HG03521 (cell line): ENCODE results near the gene RHEBL1.

Experiments used
- ATAC-seq: cut with Tn5 transposase; IDR thresholded peaks from one replicate; pipeline ENCODE4 v1.9.1; 2021; ENCODE audit warnings: mild to moderate bottlenecking, moderate library complexity; ENCODE audit not compliant: unreplicated experiment

RHEBL1 gene

DNA sequence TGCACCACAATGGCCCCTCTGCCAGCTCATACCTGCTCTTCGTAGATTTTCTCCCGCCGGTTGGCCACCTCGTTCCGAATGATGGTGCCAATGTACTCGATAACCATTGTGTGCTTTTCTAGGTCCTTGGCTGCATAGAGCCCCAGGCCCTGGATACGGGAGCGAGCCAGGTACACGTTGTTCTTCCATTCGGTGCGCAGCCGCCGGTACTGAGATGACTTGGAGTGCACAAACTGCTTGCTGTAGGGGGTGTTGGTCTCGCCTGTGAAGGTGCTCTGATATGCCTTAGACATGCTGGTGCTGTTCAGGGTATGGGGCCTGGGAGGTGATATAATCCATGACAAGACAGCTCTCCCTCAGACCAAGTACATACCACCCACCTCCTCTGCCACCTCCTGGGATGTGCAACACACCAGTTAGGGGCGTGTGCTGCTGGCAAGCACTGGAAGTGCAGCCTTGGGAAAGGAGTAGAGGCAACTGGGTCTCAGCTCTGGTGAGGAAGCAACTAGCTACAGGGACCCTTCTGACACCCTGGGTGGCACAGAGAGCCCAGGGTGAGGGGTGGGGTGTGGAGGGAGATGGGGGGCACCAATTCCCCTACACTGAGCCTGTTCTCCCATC lies 47.1 kb downstream of the RHEBL1 start:
- ATAC-seq = no peak

DNA sequence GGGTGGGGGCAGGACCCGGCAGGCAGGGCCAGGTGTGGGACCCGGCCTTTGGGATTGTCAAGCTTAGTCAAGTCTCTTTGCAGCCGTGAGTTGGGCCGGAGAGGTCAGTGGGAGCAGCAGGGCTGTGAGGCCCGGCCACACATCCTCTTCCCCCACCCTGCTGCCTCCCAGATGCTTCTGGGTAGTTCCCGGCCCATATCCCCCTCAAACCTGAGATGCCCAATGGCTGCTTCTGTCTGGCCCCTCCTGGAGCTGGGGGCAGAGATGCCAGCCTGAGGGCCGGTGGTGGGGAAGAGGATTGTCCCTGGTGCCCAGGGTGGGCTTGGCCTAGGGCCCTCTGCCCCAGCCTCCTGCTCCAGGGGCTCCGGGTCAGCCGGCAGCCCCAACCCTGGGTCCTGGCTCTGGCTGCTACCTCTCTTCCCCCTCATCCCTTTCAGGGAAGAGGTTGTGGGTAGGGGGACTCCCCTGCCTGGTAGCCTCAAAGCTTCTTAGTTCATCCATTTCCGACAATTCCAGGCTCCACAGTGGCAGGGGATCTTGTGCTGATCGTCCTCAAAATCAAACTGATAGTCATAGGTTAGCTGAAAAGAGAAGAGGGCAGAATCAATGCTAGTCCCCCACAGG lies 48.4 kb downstream of the RHEBL1 start:
- ATAC-seq = no peak

DNA sequence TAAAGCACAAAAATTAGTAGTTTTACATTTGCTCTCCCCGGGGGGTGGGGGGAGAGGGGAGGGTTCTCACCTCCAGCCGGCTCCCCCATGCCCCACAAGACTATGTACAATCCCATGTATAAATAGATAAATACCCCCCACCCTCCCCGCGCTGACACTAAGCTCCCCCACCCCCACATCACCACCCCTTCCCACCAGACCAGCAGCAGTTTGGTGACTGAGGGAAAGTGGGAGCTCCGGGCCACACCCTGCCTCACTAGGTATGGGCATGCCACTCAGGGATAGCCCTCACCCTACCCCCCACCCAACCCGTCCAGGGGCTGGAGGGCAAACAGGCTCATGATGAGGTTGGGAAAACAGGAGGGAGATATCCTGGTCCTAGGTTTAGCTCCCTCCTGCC lies 49.3 kb downstream of the RHEBL1 start:
- no peak for ATAC-seq

DNA sequence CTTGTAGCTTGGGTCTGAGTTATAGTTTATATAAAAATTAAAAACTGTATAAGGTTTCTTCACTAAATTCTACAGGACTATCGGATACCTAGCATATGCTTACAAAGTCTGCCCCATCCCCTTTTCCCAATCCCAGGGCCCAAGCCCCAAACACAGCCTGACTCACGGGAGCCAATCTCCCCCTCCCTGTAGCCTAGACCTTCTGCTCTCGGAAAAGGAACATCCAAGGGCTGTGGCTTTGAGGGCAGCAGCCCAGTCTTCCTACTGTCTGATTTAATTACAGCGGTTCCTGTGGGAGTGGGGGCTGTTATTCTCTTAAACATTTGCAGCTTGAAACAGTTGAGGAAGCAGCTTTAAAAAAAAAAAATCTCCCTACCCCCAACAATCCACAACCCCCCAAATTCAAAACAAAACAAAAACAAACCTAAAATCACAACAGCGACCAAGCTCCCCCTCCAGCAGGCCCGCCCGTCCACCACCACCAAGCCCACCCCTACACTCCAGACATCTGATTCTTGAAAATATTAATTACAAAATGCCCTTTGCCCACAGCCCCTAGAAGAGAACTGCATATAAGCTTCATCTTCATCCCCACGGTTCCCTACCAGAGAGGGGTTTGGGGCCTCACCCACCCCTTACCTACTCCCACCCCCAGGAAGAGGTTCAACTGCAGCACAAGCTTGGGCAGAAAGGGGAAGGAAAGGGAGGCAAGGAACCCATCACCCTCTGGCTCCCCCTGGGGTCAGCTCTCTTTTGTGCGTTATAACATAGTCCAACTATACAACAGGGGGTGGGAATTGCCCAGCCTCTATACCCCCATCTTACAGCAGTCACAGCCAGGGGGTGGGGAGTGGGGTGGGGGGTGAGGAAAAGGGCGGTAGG lies 50.1 kb downstream of the RHEBL1 start:
- ATAC-seq = no peak

- peak; percentile 17 for ATAC-seq
Observed at GRCh38 chr12:49019120-49019430, 50.7 kb downstream of the RHEBL1 start.

DNA sequence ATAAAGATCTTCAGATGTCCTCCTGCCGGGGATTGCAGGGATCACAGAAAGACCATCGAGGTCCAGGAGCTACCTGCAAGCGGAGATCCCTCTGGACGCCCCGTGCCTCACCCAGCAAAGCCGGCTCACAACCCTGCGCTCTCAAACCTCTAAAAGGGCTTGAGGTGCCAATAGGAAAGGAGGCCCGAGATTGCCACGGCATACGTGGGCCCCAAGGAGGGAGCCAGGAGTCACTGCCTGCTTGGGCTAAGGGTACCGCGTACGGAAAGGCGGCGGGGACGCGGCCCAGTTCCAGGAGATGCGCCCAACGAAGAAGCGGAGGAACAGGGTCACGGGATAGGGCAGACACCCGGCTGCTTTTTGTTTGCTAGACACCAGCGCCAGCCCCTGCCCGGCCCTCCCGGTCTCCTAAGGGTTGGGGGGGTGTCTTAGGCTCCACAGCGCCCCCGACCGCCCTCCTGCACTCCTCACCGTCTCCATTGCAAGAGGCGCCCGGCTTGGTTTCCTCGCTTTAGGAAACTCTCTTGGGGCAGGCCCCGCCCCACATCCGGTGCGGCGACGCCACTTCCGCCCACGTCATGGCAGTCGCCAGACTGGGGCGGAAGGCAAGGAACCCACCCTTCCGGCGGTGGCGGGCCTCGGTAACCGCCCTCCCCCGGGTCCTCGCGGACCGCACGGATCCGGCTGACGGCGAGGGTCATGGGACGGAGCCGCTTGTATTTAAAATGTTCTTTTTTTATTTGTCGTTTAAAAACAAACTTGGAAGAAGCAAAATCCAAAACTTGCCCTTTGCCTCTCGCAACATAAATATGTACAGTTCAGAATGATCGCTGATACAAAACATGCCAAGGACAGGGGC lies 51.3 kb downstream of the RHEBL1 start, which contains the start of gene PRKAG1:
Gene PRKAG1, minus strand, starts transcription at position 516 of the 859 bp plus-strand sequence. Its CDS starts 36 bp downstream, at position 480.
- ATAC-seq = peak; percentile 92

DNA sequence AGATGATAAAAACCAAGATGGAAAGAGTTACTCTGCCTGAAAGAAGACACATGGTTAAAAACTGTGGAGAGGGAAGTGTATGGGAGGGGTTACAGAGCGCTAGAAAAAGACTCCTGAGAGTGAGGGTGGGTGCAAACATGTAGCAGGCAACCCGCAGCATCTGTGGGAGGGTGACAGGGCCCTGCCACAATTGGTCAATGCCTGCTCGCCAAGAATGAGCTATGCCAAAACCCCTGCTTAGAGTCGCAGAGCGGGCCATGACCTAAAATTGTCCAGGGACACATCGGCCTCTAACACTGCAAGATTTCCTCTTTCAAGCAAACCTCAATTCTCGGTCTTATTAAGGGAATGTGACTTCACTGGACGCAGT lies 51.9 kb downstream of the RHEBL1 start:
- no peak for ATAC-seq

GRCh38 chr12:49015196-49015595 lies 54.6 kb downstream of the RHEBL1 start:
- no peak for ATAC-seq
